Left colon (tissue), 2 donors: ENCODE measurements around the gene CST11. TPM values are rescaled to one million over a fixed set of nuclear protein-coding genes. Genes with fewer than 3 reads are reported as not detected.

Source experiments
- ATAC-seq: fragments of 200-7000 bp; cut with Tn5 transposase; one replicate; pipeline ENCODE4 v1.9.1; 2020; ENCODE audit warnings: mild to moderate bottlenecking, moderate library complexity
- DNase-seq, 2 donors: peaks; one replicate each; pipeline ENCODE4 v3.0.0-alpha.2; 2020
- intact Hi-C, 2 donors: fragments of 100-400 bp; cut with DNase I in 1 of 2; cut with micrococcal nuclease in 1 of 2; formaldehyde crosslinking; loops; one replicate each; pipeline versions ENCODE4 v1.11.2 to v1.14.0; 2022; cut with DNase I, micrococcal nuclease
- total RNA-seq, 2 donors: library from RNA; stranded (reverse); fragmentation: NEBNext Ultra II Directional; extraction: Animal tissue kit (Norgen Biotek cat#: 25700); gene quantifications; one replicate each; pipeline ENCODE4 v1.2.1, GENCODE V29; 2021
- donor health status: DM: no; HTN: no; CAD: no.
- donor health status: DM: yes; HTN: yes; CAD: no.

Gene CST11
- total RNA-seq, 2 donors from 2014 or later: not detected

DNA sequence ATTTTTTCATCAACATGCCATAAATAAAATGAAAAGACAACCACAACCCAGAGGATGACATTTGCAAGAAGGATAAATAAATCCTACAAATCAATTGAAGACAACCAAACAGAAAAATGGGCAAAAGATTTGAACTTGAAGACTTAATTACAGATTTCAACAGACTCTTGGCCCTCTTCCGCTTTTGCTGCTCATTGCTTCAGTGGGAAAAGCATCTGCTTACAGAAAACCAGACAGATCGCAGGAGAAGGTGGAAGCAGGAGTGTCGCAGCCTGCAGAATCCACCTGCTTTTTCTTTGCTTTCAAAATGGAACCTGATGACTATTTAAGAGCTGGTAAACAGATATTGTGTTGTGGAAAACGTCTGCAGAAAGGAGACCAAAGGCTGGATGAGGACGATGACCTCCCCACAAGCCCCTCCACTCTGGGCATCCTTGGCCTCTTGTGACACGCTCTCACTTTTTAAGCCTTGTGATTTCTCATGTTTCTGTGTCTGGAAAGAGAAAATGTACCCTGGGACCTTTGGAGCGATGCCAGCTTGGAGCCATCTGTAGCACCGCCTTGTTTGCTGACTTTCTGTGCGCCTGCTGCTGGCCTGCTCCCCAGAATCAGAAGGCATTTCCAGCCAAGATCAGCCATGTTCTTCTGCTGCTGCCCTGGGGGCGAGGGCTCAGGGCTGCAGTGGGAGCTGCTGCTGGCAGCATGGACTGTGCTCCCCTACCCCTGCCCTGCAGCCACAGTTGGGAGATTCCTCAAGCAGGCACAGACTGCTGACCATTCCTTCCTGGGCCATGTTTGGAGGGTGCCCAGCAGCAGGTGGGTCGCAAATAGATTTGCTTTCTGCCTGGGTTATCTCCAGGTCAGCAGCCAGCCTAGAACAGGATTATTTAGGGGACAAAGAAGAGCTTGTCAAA, 16.8 kb downstream of the CST11 start:
- peak; percentile 87 for ATAC-seq
- peak in 1 of 2 donors; percentile 71 for DNase-seq
- intact Hi-C loops: no loop called here

DNA sequence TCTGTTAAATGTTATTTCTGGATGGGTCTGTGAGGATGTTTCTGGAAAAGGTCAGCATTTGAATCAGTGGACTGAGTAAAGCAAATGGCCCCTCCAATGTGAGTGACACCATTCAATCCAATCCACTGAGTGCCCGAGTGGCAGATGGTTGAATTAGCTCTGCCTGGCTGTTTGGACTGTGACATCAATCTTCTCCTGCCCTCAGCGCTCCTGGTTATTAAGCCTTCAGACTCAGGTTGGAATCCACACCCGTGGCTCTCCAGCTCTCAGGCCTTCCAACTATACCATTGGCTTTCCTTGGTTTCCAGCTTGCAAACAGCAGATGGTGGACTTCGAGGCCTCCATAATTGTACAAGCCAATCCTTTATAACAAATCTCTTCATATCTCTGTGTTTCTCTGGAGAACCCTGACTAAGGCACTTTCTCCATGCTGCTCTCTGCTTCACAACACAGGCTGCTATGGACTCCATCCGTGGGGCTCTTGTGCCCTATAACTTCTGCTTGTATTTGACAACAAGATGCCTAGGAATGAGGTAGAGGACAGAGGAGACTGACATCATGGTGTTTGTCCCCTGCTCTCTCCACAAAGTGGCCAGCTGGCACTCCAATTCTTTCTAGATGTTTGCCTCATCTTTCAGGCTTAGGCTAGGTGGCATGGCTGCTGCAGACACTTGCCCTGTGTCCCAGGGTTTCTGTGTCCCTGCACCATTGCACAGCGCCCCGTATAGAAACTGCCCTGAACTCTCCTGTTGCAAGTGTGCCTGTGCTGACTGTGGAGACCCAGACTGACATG, 18.0 kb downstream of the CST11 start:
- ATAC-seq (no peak), DNase-seq (no peak)
- intact Hi-C loops: no loop called here

DNA sequence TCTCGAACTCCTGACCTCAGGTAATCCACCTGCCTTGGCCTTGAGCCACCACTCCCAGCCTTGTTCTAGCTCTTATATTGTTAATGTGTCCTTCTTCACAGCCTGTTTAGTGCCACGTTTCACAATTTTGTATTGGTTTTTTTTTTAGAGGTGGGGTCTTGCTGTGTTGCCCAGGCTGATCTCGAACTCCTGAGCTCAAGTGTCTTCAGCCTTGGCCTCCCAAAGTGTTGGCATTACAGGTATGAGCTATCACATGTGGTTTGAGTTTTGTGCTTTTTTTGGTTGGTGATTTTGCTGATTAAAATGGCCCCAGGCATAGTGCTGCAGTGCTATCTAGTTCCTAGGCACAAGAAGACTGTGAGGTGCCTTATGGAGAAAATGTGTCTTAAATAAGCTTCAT, 19.0 kb downstream of the CST11 start:
- DNase-seq (no peak), ATAC-seq (no peak)
- intact Hi-C loops: no loop called here

DNA sequence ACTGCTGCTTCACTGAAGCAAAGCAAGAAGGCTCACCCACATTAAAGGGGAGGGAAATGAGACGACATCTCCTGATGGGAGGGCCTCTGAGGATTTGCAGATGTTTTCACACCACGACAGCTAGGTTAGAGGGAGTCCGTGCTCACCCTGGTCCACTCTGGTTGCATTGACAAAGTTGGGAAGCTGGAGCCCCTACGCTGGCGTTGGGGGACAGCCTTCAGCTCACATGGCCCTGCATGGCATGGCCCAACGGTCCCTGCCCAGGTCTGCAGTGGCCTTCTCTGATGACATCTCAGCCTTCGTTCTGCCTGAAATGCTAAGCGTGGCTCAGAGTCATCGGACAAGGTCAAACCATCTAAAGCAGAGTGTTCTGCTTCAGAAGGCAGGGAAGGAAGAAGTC, 27.5 kb downstream of the CST11 start:
- intact Hi-C loops: no loop called here
- ATAC-seq (no peak), DNase-seq (no peak)

DNA sequence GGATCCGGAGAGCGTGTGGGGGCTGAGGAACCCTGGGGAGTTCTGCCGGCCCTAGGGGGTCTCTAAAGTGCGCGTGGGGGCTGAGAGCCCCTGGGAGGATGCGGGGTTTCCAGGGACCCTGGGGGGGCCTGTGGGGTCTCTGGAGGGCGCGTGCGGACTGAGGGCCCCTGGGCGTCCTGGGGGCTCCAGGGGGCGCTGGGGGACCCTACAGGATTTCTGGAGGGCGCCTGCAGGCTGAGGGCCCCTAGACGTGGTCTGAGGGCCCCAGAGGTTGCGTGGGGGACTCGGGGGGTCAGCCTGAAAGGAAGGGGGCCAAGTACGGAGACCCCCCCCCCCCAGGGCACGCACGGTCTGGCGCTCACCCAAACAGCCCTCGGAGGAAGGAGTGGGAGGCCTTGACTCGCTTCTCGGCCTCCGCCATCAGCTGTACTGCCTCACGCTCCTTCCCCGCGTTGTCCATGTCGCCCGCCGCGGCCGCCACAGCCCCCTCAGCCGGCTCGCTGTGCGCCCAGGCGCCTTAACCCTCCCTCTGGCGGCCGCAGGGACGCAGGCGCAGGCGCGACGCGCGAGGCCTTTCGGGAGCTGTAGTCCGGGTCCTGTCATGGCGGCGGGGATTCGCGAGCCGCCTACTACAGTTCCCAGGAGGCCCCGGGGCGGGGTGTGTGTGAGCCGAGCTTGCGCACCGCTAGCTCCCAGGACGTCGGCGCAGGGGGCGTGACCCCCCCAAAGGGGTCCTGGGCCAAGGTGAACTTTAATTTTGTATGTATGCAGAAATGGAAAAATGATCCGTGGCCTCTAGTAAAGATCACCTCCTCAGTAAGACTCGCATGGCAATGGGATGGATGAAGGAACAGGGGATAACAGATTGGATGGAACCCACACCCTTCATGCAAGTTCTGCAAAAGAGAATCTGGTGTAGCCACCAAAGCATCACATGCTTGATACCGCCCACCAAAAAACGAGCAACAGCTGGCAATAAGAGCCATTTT, 31.4 kb downstream of the CST11 start, which contains the start of gene NAPB:
TSS of gene NAPB (minus strand) at position 546 of the 989 bp plus-strand sequence. CDS start at position 460, 86 bp downstream.
- DNase-seq (peak; percentile 94 to 97), ATAC-seq (peak; percentile 99)
- intact Hi-C loops: loop anchor here in 1 of 2 donors (5.0 kb wide), 1 partner anchor 59 kb away; the partner anchor contains the start of gene GZF1

DNA sequence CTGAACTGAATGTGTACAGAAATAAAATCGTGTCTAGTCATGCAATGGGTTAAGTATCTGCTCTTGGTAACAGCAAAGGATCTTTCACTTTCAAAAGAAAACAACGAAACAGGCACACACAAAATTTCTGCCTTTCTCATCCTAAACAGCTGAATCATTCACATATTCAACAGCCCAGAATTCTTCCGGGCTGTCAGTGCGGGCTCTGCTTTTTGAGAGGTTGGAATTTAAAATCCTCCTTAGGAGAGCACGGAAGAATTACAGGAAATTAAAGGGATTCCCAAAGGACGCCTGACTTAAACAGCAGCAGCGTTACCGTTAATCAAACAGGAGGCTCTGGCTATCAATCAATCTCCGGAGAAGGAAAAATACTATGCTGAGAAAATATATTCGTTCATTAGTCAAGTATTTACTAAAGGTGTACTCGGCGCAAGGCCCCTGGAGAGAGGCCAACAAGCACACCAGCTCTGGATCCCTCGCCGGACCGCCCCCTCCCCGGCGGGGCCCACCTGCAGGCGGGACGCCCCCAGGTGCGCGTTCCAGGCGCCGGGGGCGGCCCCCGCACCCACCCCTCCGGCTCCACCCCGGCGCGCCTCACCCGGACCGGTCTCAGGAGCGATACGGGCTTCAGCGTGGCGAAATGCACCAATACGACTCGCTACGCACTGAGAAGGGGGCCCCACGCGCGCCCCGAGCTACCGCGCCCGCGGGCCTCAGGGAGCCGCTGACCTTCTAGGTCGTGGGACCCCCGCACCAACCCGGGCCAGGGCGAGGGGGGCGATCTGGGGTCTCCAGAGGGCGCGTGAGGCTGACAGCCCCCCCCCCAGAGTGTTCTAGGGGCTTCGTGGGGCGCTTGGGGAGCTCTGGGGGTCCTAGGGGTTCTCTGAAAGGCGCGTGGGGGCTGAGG, 32.4 kb downstream of the CST11 start:
- peak; percentile 66 for ATAC-seq
- peak; percentile 45 to 64 for DNase-seq
- intact Hi-C loops: loop anchor here in 1 of 2 donors (5.0 kb wide), 1 partner anchor 58 kb away; the partner anchor contains the start of gene GZF1

DNA sequence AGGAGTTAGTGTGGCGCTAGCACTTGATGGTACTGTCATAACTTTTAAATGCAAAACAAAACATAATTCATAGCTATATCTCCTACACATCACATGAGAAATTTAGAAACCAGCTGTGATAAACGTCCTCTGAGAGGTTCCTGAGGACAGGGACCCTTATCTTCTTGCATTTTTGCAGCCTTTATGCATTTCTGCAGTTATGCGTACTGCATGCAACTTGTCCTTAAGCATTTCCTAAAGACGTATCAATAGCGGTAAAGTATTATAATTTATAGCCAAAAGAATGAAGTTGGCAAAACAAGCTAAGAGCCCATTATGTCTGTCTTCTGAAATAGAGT, 33.0 kb downstream of the CST11 start:
- DNase-seq: no peak
- no peak for ATAC-seq
- intact Hi-C loops: no loop called here

DNA sequence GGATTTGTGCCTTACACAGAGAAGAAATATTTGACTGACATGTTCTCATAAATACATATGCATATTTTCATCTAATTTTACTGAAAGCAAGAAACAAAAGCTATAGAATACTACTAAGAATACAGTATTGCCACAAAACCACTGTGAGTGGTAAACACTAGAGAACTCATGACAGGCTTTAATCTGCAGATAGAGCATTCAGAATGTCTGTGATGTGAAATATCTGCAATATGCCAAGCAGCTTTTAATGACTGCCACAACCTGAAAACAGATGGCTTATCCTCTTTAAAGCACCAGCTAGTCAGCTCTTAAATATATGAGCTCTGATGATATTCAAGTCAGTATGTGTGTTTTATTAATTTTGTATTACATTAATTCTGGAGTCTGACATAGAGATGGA, 34.8 kb downstream of the CST11 start:
- DNase-seq (no peak), ATAC-seq (no peak)
- intact Hi-C loops: no loop called here

DNA sequence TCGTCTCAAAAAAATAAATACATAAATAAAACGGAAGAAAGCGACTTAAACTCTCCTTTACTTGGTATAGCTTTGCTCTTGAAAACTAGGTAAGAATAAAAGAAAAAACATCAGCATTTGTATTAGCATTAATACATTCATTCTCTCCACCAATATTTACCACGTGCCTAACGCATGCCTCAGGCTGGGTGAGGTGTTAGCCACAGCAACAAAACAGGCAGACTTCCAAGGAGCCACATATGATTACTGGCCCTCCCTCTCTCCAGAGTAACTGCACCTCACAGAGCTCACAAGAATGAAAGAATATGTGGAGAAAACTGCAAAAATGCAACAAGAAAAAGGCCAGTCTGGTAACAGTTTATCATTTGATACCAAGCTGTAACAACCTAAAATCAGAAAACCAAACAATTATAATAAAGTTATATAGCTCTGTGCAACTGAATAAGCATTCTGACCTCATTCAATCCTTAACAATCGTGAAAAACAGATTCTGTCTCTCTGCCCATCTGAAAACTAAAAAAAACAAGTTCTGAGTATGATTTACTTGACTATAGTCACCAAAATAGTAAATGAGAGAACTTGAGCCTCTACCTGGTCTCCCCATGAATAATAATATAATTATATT, 36.6 kb downstream of the CST11 start:
- intact Hi-C loops: no loop called here
- no peak for ATAC-seq
- DNase-seq: no peak

DNA sequence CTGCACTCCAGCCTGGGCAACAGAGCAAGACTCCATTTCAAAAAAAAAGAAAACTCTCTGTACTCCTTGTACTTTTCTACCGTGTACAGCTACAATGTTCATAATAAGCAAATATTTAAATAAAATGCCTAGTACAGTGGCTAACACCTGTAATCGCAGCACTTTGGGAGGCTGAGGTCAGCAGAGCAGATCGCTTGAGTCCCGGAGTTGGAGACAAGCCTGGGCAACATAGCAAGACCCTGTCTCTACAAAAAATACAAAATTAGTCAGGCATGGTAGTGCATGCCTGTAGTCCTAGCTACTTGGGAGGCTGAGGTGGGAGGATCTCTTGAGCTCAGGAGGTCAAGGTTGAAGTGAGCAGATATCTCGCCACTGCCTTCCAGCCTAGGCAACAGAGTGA, 37.1 kb downstream of the CST11 start:
- no peak for ATAC-seq
- intact Hi-C loops: no loop called here

DNA sequence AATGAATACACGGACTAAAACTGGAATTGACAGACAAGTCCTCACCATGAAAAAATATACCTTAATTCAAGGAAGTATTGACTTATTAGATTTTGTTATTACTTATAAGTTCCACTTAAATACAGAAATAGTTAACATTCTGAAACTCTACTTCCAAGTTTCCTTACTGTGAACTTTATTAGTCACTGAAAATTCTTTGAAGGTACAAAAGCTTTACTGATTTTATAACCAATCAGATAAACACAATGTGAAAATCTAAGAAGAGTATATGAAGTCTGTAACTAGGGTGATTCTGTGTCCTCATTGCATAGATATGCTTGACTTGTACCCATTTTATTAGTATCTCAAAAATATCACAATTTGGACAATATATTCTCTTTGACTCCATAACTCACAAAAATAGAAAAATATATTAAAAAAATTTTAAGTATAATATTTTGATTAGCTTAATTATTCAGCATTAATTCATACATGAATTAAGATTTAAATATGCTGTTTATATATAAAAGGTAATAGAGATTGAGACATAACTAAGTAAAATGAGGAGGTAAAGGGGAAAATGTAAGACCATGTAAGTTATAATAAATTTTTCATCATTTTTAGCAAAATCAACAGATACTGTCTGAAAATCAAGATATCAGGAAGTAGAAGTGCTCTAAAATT, 38.0 kb downstream of the CST11 start:
- DNase-seq (no peak), ATAC-seq (no peak)
- intact Hi-C loops: no loop called here

More for the DNA sequence above, 37.1 kb downstream of the CST11 start:
- no peak for DNase-seq

DNA sequence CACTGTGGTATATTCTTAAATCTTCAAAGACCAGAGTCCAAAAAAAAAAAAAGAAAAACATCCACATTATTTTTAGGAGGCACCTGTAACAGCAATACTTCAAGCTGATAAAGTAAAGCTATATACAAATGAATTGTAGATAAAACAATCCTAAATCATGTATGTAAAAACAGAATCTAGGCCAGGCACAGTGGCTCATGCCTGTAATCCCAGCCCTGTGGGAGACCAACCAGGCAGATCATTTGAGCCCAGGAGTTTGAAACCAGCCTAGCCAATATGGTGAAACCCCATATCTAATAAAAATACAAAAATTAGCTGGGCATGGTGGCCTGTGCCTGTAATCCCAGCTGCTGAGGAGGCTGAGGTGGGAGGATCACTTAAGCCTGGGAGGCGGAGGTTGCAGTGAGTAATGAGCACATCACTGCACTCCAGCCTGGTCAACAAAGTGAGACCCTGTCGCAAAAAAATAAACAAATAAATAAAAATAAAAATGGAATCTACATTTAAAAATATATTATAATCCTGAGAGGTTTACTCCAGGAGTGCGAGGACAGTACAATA, 38.7 kb downstream of the CST11 start:
- intact Hi-C loops: no loop called here
- ATAC-seq (no peak), DNase-seq (no peak)

DNA sequence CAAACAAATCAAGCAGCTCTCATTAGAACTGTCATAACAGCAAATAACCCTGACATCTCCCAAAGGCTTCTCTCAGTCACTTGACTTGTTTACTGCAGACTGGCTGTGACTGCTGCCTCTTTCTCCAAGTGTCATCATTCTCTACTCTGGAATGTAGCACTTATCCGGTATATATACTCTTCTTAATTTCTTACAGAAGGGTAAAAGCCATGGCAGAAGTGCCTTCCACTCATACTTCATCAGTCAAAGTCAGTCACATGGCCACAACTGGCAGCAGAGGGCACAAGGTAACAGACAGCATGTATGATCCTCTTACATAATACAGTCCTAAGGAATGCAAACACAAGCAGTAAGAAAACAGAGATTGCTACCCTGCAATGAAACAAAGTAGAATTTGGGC, 40.6 kb downstream of the CST11 start:
- intact Hi-C loops: no loop called here

DNA sequence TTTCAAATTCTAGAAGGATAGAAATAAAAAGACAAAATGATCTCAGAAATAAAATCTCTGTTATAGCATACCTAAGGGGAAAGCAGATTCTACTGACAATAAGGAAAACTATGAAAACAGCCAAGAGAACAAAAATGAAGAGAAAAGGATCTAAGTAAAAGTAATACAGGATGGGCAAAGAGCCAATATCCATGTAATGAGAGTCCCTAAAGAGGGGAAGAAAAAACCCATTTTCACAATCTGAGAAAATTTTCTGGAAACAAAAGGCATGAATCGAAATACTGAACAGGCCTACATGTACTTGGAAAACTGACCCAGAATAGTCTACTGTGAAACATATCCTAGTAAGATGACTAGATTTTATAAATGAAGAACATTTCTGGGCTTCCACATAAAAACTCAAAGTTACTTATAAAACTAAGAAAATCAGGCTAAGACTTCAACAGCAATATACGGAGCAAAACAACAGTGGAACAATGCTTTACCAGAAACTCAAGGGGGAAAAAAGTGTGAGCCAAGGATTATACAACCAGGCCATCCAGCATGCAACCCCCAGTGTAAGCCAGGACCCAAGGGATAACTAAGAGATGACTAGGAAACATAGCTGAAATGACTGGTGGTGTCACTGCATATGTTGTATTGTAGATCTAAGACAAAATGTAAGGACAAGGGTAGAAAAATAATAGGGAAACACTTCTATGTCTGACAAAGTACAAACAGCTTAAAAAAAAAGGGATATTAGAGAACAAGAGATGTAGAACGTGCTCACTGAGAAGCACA, 41.6 kb downstream of the CST11 start:
- intact Hi-C loops: no loop called here
- no peak for ATAC-seq
- DNase-seq: no peak

More for the DNA sequence above, 40.6 kb downstream of the CST11 start:
- DNase-seq (no peak), ATAC-seq (peak; percentile 37)

DNA sequence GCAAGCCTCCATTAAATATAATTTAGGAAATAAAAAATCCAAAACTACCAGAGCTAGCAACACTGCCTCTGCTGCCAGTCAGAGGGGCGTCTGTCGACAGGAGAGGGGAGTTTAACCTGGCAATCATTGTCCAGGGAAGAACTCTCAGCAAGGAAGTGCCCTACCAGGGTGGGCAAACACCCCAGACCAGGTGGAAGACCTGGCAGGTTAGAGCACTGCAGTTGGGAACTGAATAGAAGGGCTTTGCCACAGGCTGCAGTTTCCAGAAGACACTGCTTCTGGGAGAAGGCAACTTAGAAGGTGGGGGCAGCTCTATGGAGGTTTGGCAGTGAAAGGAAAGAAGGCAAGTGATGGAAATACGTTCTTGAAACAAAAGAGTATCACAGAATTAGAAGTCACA, 42.9 kb downstream of the CST11 start:
- ATAC-seq (no peak), DNase-seq (no peak)
- intact Hi-C loops: no loop called here

DNA sequence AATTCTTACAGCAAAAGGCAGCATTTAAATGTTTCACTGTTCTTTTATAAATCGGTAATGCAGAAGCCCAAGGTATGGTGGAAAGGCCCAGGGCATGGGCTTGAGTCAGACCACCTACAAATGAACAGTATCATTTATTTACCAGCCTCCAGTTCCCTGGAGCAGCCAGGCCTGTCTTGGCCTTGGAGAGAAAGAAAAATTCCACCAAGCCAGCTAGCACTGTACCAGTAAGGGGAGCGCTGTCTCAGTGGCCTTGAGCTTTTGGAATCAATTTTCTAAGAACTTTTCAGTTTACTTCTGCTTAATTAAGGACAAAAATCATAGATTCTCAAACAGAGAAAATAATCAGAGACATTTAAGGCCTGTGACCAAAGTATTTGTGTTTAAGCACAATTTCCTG, 43.7 kb downstream of the CST11 start:
- no peak for ATAC-seq
- intact Hi-C loops: no loop called here
- DNase-seq: no peak
